GM12878 (cell line): Measurements from ENCODE around the gene ABCC4. TPM values are rescaled to one million over a fixed set of nuclear protein-coding genes. Genes with fewer than 3 reads are reported as not detected.
A peak's percentile ranks its signal among the peaks of the same experiment; 100 is the strongest.

Source experiments
- ATAC-seq: fragments of 200-7000 bp; cut with Tn5 transposase; 3 replicates; pipeline ENCODE4 v1.9.1; 2020; ENCODE audit warnings: mild to moderate bottlenecking, moderate library complexity
- BruUV-seq: library from RNA; stranded (reverse); fragments of 400-500 nt; replicated peaks from 2 replicates; lab custom pipeline; 2021; lab: Mats Ljungman, UMichigan
- CTCF ChIA-PET: fragments of 300-600 bp; sonication (Branson Sonifier 250); formaldehyde crosslinking; extraction: SDS; loops from one replicate; lab custom pipeline; 2021; ENCODE audit warnings: inconsistent platforms; lab: Yijun Ruan, JAX
- POLR2A ChIA-PET: fragments of 350-600 bp; formaldehyde crosslinking; extraction: SDS; loops from one replicate; lab custom pipeline; 2021; ENCODE audit warnings: inconsistent platforms; lab: Charles Lee
- RAD21 ChIA-PET: fragments of 300-600 bp; sonication (Branson Sonifier 250); formaldehyde crosslinking; loops from one replicate; lab custom pipeline; 2023; ENCODE audit warnings: antibody characterized with exemption; ENCODE audit not compliant: unreplicated experiment; lab: Charles Lee
- SMC1A ChIA-PET: fragments of 300-600 bp; sonication (Branson Sonifier 250); formaldehyde crosslinking; loops from one replicate; lab custom pipeline; 2023; ENCODE audit not compliant: unreplicated experiment, uncharacterized antibody; lab: Charles Lee
- DNase-seq: peaks from one replicate; pipeline ENCODE4 v3.0.0-alpha.2; 2011; ENCODE audit warnings: low read depth, low spot score
- FAIRE-seq: peaks from 3 replicates; lab custom pipeline; 2011; peaks lifted over from hg19 to GRCh38; lab: Jason Lieb, UNC
- H2AFZ ChIP-seq: 2 replicates; pipeline ENCODE4 v1.6.0; 2011; ENCODE audit warnings: low read depth, low read length, control low read depth; ENCODE audit not compliant: control insufficient read depth
- H3K27ac ChIP-seq: 2 replicates; pipeline ENCODE4 v1.5.1; 2011; ENCODE audit warnings: control low read depth; ENCODE audit not compliant: control insufficient read depth, insufficient read depth
- H3K27me3 ChIP-seq, 2 experiments: replicated peaks in 1 of 2; 2 replicates each; pipeline versions ENCODE4 v1.6.0 to v1.6.1; 2011; ENCODE audit warnings: low read length in 1 of 2; ENCODE audit not compliant: control insufficient read depth in 2 of 2, insufficient read depth in 2 of 2
- H3K36me3 ChIP-seq, 2 experiments: 2 replicates each; pipeline ENCODE4 v1.5.1; 2011; ENCODE audit warnings: low read length in 1 of 2; ENCODE audit not compliant: control insufficient read depth in 2 of 2, insufficient read depth in 2 of 2
- H3K4me1 ChIP-seq: 2 replicates; pipeline ENCODE4 v1.6.1; 2011; ENCODE audit warnings: mild to moderate bottlenecking, low read length, moderate library complexity, mixed read lengths; ENCODE audit not compliant: control insufficient read depth, insufficient read depth
- H3K4me2 ChIP-seq: 2 replicates; pipeline ENCODE4 v1.6.0; 2011; ENCODE audit warnings: control low read depth; ENCODE audit not compliant: control insufficient read depth, insufficient read depth
- H3K4me3 ChIP-seq: fragments of 200-600 bp; sonication (generic); 2 replicates; pipeline ENCODE4 v1.5.1; 2016
- H3K79me2 ChIP-seq: 2 replicates; pipeline ENCODE4 v1.6.0; 2011; ENCODE audit warnings: low read length; ENCODE audit not compliant: control insufficient read depth, insufficient read depth
- H3K9ac ChIP-seq: 2 replicates; pipeline ENCODE4 v1.8.0; 2011; ENCODE audit warnings: low read length, control low read depth, mixed read lengths; ENCODE audit not compliant: control insufficient read depth, insufficient read depth
- H3K9me3 ChIP-seq: replicated peaks from 3 replicates; pipeline ENCODE4 v1.5.1; 2011; ENCODE audit warnings: mild to moderate bottlenecking, low read length; ENCODE audit not compliant: control insufficient read depth, insufficient read depth
- H4K20me1 ChIP-seq: 2 replicates; pipeline ENCODE4 v1.6.0; 2011; ENCODE audit not compliant: control insufficient read depth, insufficient read depth
- EED ChIP-seq: sonication (generic); IDR thresholded peaks from 2 replicates; pipeline ENCODE4 v1.6.1; 2016; ENCODE audit warnings: antibody characterized with exemption, low read depth
- EGR1 ChIP-seq, 2 experiments: IDR thresholded peaks; 1 replicate in 1 of 2; 2 replicates in 1 of 2; pipeline ENCODE4 v1.6.1; 2011 to 2012; ENCODE audit warnings: low read depth in 2 of 2, low read length in 2 of 2, borderline replicate concordance in 1 of 2, mild to moderate bottlenecking in 1 of 2, moderate library complexity in 1 of 2
- EZH2 ChIP-seq: IDR thresholded peaks from 2 replicates; pipeline ENCODE4 v1.6.1; 2012; ENCODE audit warnings: low read depth, mild to moderate bottlenecking, control low read depth, inconsistent platforms, low read length, borderline replicate concordance; ENCODE audit not compliant: control insufficient read depth
- GATAD2B ChIP-seq: fragments of 450-650 bp; conservative IDR thresholded peaks from 2 replicates; pipeline ENCODE4 v1.6.1; 2017; ENCODE audit warnings: low read depth, mild to moderate bottlenecking, moderate library complexity
- MYC ChIP-seq: IDR thresholded peaks from 2 replicates; pipeline ENCODE4 v1.6.1; 2011; ENCODE audit warnings: mild to moderate bottlenecking, low read length, moderate library complexity, inconsistent platforms; ENCODE audit not compliant: insufficient read depth, insufficient replicate concordance, insufficient read length, severe bottlenecking
- NFYA ChIP-seq: IDR thresholded peaks from 2 replicates; pipeline ENCODE4 v1.6.1; 2011; ENCODE audit warnings: low read depth, mild to moderate bottlenecking, low read length, improper control_type of control experiment, borderline replicate concordance
- NR2C1 ChIP-seq: fragments of 450-650 bp; IDR thresholded peaks from 2 replicates; pipeline ENCODE4 v1.6.1; 2017; ENCODE audit warnings: antibody characterized with exemption, mild to moderate bottlenecking, moderate library complexity
- RB1 ChIP-seq: fragments of 450-650 bp; formaldehyde crosslinking; IDR thresholded peaks from 2 replicates; pipeline ENCODE4 v1.6.1; 2017; ENCODE audit warnings: mild to moderate bottlenecking, borderline replicate concordance
- SUZ12 ChIP-seq: fragments of 200-600 bp; sonication (generic); IDR thresholded peaks from one replicate; pipeline ENCODE4 v1.6.1; 2018; ENCODE audit warnings: antibody characterized with exemption, mild to moderate bottlenecking; ENCODE audit not compliant: unreplicated experiment
- TCF12 ChIP-seq: IDR thresholded peaks from 2 replicates; pipeline ENCODE4 v1.6.1; 2011; ENCODE audit warnings: low read depth, mild to moderate bottlenecking, low read length
- WGBS: methylation state at CpG from one replicate; pipeline ENCODE4 v1.1.6; 2016; ENCODE audit warnings: low lambda C conversion rate; ENCODE audit not compliant: insufficient replicate concordance, insufficient coverage; ENCODE audit errors: missing lambda C conversion rate; 5-methylcytosine and 5-hydroxymethylcytosine counted together
- in situ Hi-C: fragments of 300-500 bp; cut with MboI; formaldehyde crosslinking; loops from 9 replicates; pipeline ENCODE4 v1.14.3; 2018; ENCODE audit warnings: mixed read lengths
- intact Hi-C: fragments of 100-400 bp; cut with micrococcal nuclease; formaldehyde crosslinking; loops from one replicate; pipeline ENCODE4 v1.14.2; 2022; ENCODE audit not compliant: unreplicated experiment
- polyA plus RNA-seq, 11 experiments: library from polyadenylated mRNA; depleted of rRNA in 4 of 11; unstranded in 6 of 11; stranded (reverse) in 5 of 11; fragments of >200 nt; fragmentation: Nextera tagmentation in 4 of 11; fragmentation: Illumina TruSeq in 1 of 11; extraction: Ambion mirVana in 4 of 11; extraction: Trizol in 1 of 11; gene quantifications; 1 replicate in 1 of 11; 2 replicates in 10 of 11; pipeline versions ENCODE4 v1.2.1 to v1.2.3, GENCODE V29; 2011 to 2016; ENCODE audit warnings: inconsistent platforms in 2 of 11, missing spikeins in 2 of 11, low read depth in 1 of 11
- total RNA-seq, 4 experiments: library from RNA; depleted of rRNA in 3 of 4; stranded (reverse); fragments of >200 nt in 3 of 4; fragmentation: Illumina TruSeq in 1 of 4; extraction: Trizol in 1 of 4; gene quantifications; 2 replicates each; pipeline versions ENCODE4 v1.2.1 to v1.2.3, GENCODE V29; 2013 to 2021
- TF ChIP-seq, protein P1 (sequence below): fragments of 450-650 bp; formaldehyde crosslinking; IDR thresholded peaks from 2 replicates; pipeline ENCODE4 v1.4.0; 2022; ENCODE audit warnings: mild to moderate bottlenecking, moderate library complexity
- TF ChIP-seq, protein P2 (sequence below): fragments of 450-650 bp; IDR thresholded peaks from 2 replicates; pipeline ENCODE4 v1.6.1; 2017; ENCODE audit warnings: borderline replicate concordance
- TF ChIP-seq, protein P3 (sequence below): fragments of 450-650 bp; IDR thresholded peaks from 2 replicates; pipeline ENCODE4 v1.6.1; 2017; ENCODE audit warnings: mild to moderate bottlenecking, low read depth, inconsistent platforms; ENCODE audit not compliant: poor library complexity, severe bottlenecking

The ABCC4 gene
- total and polyA plus RNA-seq, 10 of the 15 experiments (the other 5 are each of a cell fraction or from before 2014, with no cell fraction given), result 7.2 to 44.4 (median 24.1) TPM

DNA sequence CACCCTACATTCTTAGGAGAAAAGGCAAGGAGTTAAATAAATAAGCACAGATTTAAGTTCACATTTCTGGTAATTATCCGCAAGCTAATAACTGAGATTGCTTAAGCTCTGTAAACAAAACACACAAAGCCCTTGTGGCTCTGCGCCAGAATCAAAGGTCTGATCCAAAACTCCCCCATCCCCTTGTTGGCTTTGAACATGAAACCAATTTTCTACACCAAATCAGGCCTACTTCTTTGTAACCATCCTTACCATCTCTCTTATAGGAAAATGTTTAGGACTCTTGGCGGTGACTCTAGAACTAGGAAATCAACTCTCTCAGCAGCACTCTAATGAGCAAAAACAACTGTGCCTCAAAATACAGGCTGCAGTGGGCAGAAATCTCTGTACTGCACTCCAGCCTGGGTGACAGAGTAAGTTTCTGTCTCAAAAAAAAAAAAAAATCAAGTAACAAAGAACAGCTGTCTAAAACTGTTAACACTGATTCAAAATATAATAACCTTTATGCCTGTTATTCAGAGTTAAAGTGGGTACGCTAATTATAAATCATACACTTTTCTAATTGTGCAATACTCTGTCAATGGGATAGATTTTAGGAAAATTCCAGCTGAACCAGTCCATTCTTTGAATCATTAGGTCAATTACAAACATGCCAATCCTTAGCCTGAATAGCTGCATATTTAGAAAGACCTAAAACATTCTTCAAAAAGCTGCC, 25.8 kb downstream of the ABCC4 start:
- H3K79me2 ChIP-seq, result peaks cover 70% of the 10 kb centered on the region
- ChIA-PET SMC1A (interaction anchor here (0.6 to 2.1 kb wide), 16 partner anchors 10 to 301 kb away, joined by 3 to 8 read pairs (median 4); no protein-coding TSS in a partner anchor), POLR2A (interaction anchor here (0.6 to 1.0 kb wide), 4 partner anchors 8 to 23 kb away, joined by 3 to 6 read pairs (median 4); no protein-coding TSS in a partner anchor)
- H3K4me2 ChIP-seq, result peak overlapping the region; percentile 25; the same call in 1 of the 2 replicates
- peaks cover 20% of the 10 kb centered on the region for H3K4me1 ChIP-seq
- FAIRE-seq, result no peak
- TF ChIP-seq TCF12 (no peak), EED (no peak), NFYA (no peak), SUZ12 (no peak), EGR1 (IDR thresholded peaks at IDR 0.05; ENCODE audit: borderline replicate concordance in 1 of 2, low read depth in 2 of 2, low read length in 2 of 2) (no peak), NR2C1 (no peak), EZH2 (no peak), MYC (no peak), GATAD2B (no peak), RB1 (no peak)
- TF ChIP-seq, protein P1, sequence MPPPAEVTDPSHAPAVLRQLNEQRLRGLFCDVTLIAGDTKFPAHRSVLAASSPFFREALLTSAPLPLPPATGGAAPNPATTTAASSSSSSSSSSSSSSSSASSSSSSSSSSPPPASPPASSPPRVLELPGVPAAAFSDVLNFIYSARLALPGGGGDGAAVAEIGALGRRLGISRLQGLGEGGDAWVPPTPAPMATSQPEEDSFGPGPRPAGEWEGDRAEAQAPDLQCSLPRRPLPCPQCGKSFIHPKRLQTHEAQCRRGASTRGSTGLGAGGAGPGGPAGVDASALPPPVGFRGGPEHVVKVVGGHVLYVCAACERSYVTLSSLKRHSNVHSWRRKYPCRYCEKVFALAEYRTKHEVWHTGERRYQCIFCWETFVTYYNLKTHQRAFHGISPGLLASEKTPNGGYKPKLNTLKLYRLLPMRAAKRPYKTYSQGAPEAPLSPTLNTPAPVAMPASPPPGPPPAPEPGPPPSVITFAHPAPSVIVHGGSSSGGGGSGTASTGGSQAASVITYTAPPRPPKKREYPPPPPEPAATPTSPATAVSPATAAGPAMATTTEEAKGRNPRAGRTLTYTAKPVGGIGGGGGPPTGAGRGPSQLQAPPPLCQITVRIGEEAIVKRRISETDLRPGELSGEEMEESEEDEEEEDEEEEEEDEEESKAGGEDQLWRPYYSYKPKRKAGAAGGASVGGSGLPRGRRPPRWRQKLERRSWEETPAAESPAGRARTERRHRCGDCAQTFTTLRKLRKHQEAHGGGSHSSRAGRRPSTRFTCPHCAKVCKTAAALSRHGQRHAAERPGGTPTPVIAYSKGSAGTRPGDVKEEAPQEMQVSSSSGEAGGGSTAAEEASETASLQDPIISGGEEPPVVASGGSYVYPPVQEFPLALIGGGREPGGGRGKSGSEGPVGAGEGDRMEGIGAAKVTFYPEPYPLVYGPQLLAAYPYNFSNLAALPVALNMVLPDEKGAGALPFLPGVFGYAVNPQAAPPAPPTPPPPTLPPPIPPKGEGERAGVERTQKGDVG, result no peak
- TF ChIP-seq, protein P2, sequence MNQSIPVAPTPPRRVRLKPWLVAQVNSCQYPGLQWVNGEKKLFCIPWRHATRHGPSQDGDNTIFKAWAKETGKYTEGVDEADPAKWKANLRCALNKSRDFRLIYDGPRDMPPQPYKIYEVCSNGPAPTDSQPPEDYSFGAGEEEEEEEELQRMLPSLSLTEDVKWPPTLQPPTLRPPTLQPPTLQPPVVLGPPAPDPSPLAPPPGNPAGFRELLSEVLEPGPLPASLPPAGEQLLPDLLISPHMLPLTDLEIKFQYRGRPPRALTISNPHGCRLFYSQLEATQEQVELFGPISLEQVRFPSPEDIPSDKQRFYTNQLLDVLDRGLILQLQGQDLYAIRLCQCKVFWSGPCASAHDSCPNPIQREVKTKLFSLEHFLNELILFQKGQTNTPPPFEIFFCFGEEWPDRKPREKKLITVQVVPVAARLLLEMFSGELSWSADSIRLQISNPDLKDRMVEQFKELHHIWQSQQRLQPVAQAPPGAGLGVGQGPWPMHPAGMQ, result no peak
- TF ChIP-seq, protein P3, sequence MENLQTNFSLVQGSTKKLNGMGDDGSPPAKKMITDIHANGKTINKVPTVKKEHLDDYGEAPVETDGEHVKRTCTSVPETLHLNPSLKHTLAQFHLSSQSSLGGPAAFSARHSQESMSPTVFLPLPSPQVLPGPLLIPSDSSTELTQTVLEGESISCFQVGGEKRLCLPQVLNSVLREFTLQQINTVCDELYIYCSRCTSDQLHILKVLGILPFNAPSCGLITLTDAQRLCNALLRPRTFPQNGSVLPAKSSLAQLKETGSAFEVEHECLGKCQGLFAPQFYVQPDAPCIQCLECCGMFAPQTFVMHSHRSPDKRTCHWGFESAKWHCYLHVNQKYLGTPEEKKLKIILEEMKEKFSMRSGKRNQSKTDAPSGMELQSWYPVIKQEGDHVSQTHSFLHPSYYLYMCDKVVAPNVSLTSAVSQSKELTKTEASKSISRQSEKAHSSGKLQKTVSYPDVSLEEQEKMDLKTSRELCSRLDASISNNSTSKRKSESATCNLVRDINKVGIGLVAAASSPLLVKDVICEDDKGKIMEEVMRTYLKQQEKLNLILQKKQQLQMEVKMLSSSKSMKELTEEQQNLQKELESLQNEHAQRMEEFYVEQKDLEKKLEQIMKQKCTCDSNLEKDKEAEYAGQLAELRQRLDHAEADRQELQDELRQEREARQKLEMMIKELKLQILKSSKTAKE, result no peak
- TF ChIP-seq, all 136 proteins: peak for 0
- intact Hi-C loops (no loop called here), in situ Hi-C loops (no loop called here)
- TSS peak; percentile 15 for BruUV-seq
- no peaks in the 10 kb centered on the region; a peak in 3 of 4 replicates for H3K36me3 ChIP-seq
- DNase-seq, result no peak
- no peaks in the 10 kb centered on the region for H3K9me3 ChIP-seq
- peak overlapping the region; percentile 29; the same call in 1 of the 2 replicates for H3K27ac ChIP-seq
- no peaks in the 10 kb centered on the region for H3K27me3 ChIP-seq
- ChIA-PET CTCF (interaction anchor here (0.8 to 3.4 kb wide), 8 partner anchors 12 to 106 kb away, joined by 3 to 18 read pairs (median 4); no protein-coding TSS in a partner anchor), RAD21 (interaction anchor here (1.1 to 1.9 kb wide), 2 partner anchors 14 to 129 kb away, joined by 3 to 4 read pairs; no protein-coding TSS in a partner anchor)
- no peak overlapping the region for H2AFZ ChIP-seq
- H3K9ac ChIP-seq, result no peak overlapping the region
- WGBS, result 97% methylated on average over 4 of the region's 4 CpGs
- no peaks in the 10 kb centered on the region for H4K20me1 ChIP-seq
- ATAC-seq, result no peak
- no peak overlapping the region for H3K4me3 ChIP-seq
